HG03432 (cell line): ENCODE measurements around the gene CDKL5.

Experiments used
- ATAC-seq: cut with Tn5 transposase; IDR thresholded peaks from one replicate; pipeline ENCODE4 v1.9.1; 2021; ENCODE audit warnings: mild to moderate bottlenecking, moderate library complexity; ENCODE audit not compliant: unreplicated experiment

CDKL5 gene

DNA sequence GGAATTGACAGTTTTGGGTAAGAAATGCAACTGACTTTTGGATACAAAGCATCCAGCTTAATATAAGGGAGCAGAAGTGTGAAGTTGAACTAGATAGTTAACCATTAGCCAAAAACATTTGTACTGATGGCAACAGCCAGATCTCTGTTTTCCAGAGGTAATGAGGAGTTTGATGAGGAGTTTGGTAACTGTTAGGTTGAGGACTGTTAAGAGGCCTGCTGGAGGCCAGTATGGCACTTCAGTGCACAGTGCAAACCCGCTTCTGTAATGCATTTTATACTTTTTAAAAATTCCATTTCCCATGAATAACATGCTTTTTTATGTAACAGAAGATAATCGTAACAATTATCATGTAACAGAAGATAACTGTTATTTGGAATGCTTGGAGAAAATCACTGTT lies 30.0 kb downstream of the CDKL5 start:
- no peak for ATAC-seq

- ATAC-seq: no peak
These were observed 31.6 kb downstream of the CDKL5 start for GRCh38 chrX:18457000-18457399.

GRCh38 chrX:18461431-18461830 lies 36.0 kb downstream of the CDKL5 start:
- ATAC-seq: no peak

GRCh38 chrX:18464499-18464898 lies 39.1 kb downstream of the CDKL5 start:
- no peak for ATAC-seq

GRCh38 chrX:18465051-18465450 lies 39.6 kb downstream of the CDKL5 start:
- ATAC-seq: no peak

DNA sequence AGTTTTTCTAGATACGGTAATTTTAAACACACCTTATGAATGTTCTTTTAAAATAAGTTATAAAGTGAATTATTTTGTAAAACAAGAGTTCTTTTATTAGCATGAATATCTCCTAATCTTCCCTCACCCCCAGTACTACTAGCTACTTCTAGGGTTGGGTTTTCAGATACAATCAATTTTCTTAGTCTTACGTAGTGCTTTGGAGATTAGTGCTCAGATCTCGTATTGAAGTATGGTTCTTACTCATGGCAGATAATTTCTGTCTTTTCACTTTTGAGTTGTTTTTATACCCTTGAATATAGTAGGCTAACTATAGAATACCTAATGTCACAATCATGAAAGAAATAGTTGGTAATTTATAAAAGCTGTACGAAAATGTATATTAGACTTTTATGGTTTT lies 43.2 kb downstream of the CDKL5 start:
- ATAC-seq: no peak

GRCh38 chrX:18471296-18471695 lies 45.9 kb downstream of the CDKL5 start:
- ATAC-seq: no peak

DNA sequence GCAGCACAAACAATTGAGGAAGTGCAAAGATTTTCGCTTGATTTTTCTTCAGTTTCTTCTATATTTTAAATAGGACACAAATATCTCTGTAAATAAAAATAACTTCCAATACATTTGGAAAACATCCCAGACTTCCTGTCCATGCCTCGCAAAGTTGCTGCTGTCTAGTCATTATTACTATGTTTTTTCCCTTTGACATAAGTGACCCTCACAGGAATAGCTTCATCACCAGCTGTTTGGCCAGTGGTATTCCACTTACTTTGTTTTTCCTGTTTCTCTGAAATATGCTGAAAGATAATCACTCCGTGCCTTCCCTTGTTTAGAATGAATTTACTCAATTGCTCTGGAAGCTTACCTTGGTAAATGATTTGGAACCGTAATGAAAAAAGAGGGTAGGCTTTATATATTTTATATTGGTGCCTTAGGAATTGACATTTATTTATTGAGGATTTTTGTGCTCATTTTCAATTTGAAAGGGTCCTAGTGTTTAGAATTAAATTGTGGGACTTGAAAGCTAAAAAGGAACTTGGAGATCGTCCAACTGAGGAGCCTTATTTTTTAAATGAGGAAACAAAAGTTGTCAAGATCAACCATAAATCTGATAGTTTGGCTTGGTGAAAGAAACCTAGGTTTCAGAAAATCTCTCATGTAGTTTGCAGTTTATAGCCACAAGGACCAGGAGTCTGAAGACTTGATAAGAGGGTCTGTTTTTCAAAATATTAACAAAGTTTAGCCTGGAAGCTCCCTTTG lies 65.6 kb downstream of the CDKL5 start:
- ATAC-seq: no peak

- ATAC-seq: no peak
These were observed 66.4 kb downstream of the CDKL5 start for GRCh38 chrX:18491587-18492340.

DNA sequence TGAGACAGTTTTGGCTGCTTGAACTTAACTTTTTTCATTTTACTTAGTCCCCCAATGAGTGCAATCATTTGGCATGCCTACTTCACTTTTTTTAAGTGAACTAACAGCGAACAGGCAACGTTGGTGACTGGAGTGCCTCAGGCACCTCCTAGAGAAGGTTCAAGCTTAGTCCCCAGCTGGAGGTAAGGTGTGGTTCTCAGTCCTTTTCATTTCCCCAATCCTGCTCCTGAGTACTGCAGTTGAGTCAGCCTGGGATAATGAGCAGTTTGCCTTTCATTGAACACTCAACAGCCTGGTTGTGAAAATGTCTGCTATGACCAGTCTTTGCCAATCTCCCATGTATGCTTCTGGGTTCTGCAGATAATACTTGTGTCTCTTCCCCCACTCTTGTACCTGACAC lies 109.5 kb downstream of the CDKL5 start:
- no peak for ATAC-seq

DNA sequence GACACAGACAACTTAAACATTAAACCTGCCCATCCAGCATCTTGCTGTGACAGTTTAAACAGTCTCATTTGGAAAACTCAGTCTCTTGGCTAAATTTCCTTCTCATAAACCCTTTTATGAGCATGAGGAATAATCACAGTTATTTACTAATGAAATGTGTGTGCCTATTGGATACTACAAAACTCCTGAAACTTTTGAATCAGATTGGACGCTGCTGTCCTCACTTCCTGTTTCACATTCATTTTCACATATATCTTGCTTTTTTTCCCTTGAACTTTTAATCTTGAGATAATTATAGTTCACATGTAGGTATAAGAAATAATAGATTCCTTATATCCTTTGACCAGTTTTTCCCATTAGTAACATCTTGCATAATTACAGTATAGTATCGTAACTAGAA lies 111.7 kb downstream of the CDKL5 start:
- peak; percentile 44 for ATAC-seq

- ATAC-seq: peak; percentile 60
These were observed 112.1 kb downstream of the CDKL5 start for GRCh38 chrX:18537524-18537923.

DNA sequence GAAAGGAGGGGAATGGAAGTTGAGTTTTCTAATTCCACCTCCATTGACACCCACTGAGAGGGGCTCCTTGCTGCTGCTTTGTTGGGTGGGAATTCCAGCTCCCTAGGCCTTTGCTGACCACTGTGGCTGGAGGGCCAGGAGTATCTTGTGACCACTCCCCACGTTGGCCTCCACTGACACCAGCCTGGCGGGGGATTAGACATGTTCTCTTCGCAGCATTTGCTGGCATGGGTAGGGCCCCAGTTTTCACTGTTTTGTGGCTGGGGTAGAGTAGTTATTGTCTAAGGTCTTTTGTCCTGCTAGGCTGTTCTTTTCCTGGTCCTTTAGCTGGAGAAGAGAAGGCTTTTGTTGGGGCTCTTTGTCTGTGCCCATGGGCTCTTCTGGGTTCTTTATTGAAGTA lies 116.7 kb downstream of the CDKL5 start:
- ATAC-seq: no peak

GRCh38 chrX:18542905-18543304 lies 117.5 kb downstream of the CDKL5 start:
- no peak for ATAC-seq

GRCh38 chrX:18543738-18544137 lies 118.3 kb downstream of the CDKL5 start:
- no peak for ATAC-seq

GRCh38 chrX:18545771-18546170 lies 120.4 kb downstream of the CDKL5 start:
- ATAC-seq: no peak

GRCh38 chrX:18548996-18549395 lies 123.6 kb downstream of the CDKL5 start:
- no peak for ATAC-seq

GRCh38 chrX:18549643-18550042 lies 124.2 kb downstream of the CDKL5 start:
- ATAC-seq: no peak

DNA sequence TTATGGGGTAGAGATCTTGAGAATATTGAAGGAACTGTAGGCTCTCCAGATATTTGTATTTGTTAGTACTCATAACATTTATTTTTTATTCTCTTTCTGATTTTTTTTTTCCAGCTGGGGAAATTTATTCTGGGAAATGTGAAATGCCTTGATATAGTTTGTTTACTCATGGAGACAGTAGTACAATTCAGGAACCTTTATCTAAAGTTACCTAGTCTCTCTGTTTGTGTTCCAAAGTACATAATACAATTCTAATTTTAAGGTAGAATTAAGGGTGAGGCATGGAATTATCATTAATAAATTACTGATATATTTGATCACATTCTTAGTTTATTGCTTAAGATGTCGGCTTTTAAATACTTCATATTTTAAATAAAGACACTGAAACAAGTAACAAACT lies 132.5 kb downstream of the CDKL5 start:
- ATAC-seq: no peak

GRCh38 chrX:18558799-18559198 lies 133.4 kb downstream of the CDKL5 start:
- no peak for ATAC-seq

DNA sequence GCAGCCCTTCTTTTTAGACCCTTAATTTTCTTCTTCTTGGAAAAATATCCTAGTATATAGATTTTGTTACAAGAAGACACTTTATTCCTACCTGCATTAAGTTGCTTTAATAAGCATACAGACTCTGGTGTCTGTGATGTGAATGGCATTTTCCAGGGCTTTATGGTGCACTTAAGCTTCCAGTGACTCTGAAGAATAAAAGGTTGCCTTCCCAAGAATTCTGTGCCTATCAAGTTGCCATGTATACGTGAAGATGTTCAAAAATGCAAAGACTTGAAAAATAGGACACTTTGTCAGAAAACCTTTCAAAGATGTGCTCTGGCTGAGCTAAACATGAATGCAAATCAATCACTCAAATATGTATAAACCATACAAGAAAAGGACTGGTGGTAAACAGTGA lies 135.6 kb downstream of the CDKL5 start:
- ATAC-seq: no peak

DNA sequence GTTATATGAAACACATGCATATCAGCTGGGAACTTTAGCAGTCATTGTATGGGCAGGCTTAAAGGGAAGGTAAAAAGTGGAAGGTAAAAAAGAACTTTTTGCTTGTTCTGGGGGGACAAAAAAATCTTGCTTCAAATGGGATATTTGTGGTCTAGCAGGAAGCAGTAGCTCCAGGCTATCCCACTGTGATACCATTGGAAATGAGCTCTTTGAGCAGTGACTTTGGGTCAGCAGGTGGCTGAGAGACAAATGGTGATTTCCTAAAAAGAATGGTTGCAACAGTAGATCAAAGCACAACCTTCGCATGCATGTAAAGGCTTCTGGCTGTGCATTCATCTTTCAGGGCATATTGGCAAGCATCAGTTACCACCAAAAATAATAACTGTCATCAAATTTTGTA lies 140.3 kb downstream of the CDKL5 start:
- no peak for ATAC-seq
